GM12878 (cell line): Measurements from ENCODE around the gene TATDN2. TPM values are rescaled to one million over a fixed set of nuclear protein-coding genes. Genes with fewer than 3 reads are reported as not detected.

Source experiments
- ATAC-seq: fragments of 200-7000 bp; cut with Tn5 transposase; 3 replicates; pipeline ENCODE4 v1.9.1; 2020; ENCODE audit warnings: mild to moderate bottlenecking, moderate library complexity
- BruUV-seq: library from RNA; stranded (reverse); fragments of 400-500 nt; replicated peaks from 2 replicates; lab custom pipeline; 2021; lab: Mats Ljungman, UMichigan
- CTCF ChIA-PET: fragments of 300-600 bp; sonication (Branson Sonifier 250); formaldehyde crosslinking; extraction: SDS; loops from one replicate; lab custom pipeline; 2021; ENCODE audit warnings: inconsistent platforms; lab: Yijun Ruan, JAX
- POLR2A ChIA-PET: fragments of 350-600 bp; formaldehyde crosslinking; extraction: SDS; loops from one replicate; lab custom pipeline; 2021; ENCODE audit warnings: inconsistent platforms; lab: Charles Lee
- RAD21 ChIA-PET: fragments of 300-600 bp; sonication (Branson Sonifier 250); formaldehyde crosslinking; loops from one replicate; lab custom pipeline; 2023; ENCODE audit warnings: antibody characterized with exemption; ENCODE audit not compliant: unreplicated experiment; lab: Charles Lee
- SMC1A ChIA-PET: fragments of 300-600 bp; sonication (Branson Sonifier 250); formaldehyde crosslinking; loops from one replicate; lab custom pipeline; 2023; ENCODE audit not compliant: unreplicated experiment, uncharacterized antibody; lab: Charles Lee
- DNase-seq: peaks from one replicate; pipeline ENCODE4 v3.0.0-alpha.2; 2011; ENCODE audit warnings: low read depth, low spot score
- FAIRE-seq: peaks from 3 replicates; lab custom pipeline; 2011; peaks lifted over from hg19 to GRCh38; lab: Jason Lieb, UNC
- H2AFZ ChIP-seq: 2 replicates; pipeline ENCODE4 v1.6.0; 2011; ENCODE audit warnings: low read depth, low read length, control low read depth; ENCODE audit not compliant: control insufficient read depth
- H3K27ac ChIP-seq: 2 replicates; pipeline ENCODE4 v1.5.1; 2011; ENCODE audit warnings: control low read depth; ENCODE audit not compliant: control insufficient read depth, insufficient read depth
- H3K27me3 ChIP-seq, 2 experiments: replicated peaks in 1 of 2; 2 replicates each; pipeline versions ENCODE4 v1.6.0 to v1.6.1; 2011; ENCODE audit warnings: low read length in 1 of 2; ENCODE audit not compliant: control insufficient read depth in 2 of 2, insufficient read depth in 2 of 2
- H3K36me3 ChIP-seq, 2 experiments: 2 replicates each; pipeline ENCODE4 v1.5.1; 2011; ENCODE audit warnings: low read length in 1 of 2; ENCODE audit not compliant: control insufficient read depth in 2 of 2, insufficient read depth in 2 of 2
- H3K4me1 ChIP-seq: 2 replicates; pipeline ENCODE4 v1.6.1; 2011; ENCODE audit warnings: mild to moderate bottlenecking, low read length, moderate library complexity, mixed read lengths; ENCODE audit not compliant: control insufficient read depth, insufficient read depth
- H3K4me2 ChIP-seq: 2 replicates; pipeline ENCODE4 v1.6.0; 2011; ENCODE audit warnings: control low read depth; ENCODE audit not compliant: control insufficient read depth, insufficient read depth
- H3K4me3 ChIP-seq: fragments of 200-600 bp; sonication (generic); 2 replicates; pipeline ENCODE4 v1.5.1; 2016
- H3K79me2 ChIP-seq: 2 replicates; pipeline ENCODE4 v1.6.0; 2011; ENCODE audit warnings: low read length; ENCODE audit not compliant: control insufficient read depth, insufficient read depth
- H3K9ac ChIP-seq: 2 replicates; pipeline ENCODE4 v1.8.0; 2011; ENCODE audit warnings: low read length, control low read depth, mixed read lengths; ENCODE audit not compliant: control insufficient read depth, insufficient read depth
- H3K9me3 ChIP-seq: replicated peaks from 3 replicates; pipeline ENCODE4 v1.5.1; 2011; ENCODE audit warnings: mild to moderate bottlenecking, low read length; ENCODE audit not compliant: control insufficient read depth, insufficient read depth
- H4K20me1 ChIP-seq: 2 replicates; pipeline ENCODE4 v1.6.0; 2011; ENCODE audit not compliant: control insufficient read depth, insufficient read depth
- FOS ChIP-seq: IDR thresholded peaks from 3 replicates; pipeline ENCODE4 v1.6.1; 2011; ENCODE audit warnings: borderline replicate concordance; ENCODE audit not compliant: insufficient read length; ENCODE audit errors: extremely low read depth
- MTA3 ChIP-seq: IDR thresholded peaks from 2 replicates; pipeline ENCODE4 v1.6.1; 2012; ENCODE audit warnings: low read length, inconsistent platforms, borderline replicate concordance
- POLR2A ChIP-seq: IDR thresholded peaks from 2 replicates; pipeline ENCODE4 v1.6.1; 2011; ENCODE audit warnings: low read depth, mild to moderate bottlenecking, low read length
- SRF ChIP-seq, 2 experiments: IDR thresholded peaks; 2 replicates each; pipeline ENCODE4 v1.6.1; 2011; ENCODE audit warnings: low read depth in 2 of 2, low read length in 2 of 2, mild to moderate bottlenecking in 1 of 2, moderate library complexity in 1 of 2
- ZZZ3 ChIP-seq: IDR thresholded peaks from 2 replicates; pipeline ENCODE4 v1.6.1; 2011; ENCODE audit warnings: low read depth; ENCODE audit not compliant: control insufficient read depth, insufficient read length
- WGBS: methylation state at CpG from one replicate; pipeline ENCODE4 v1.1.6; 2016; ENCODE audit warnings: low lambda C conversion rate; ENCODE audit not compliant: insufficient replicate concordance, insufficient coverage; ENCODE audit errors: missing lambda C conversion rate; 5-methylcytosine and 5-hydroxymethylcytosine counted together
- in situ Hi-C: fragments of 300-500 bp; cut with MboI; formaldehyde crosslinking; loops from 9 replicates; pipeline ENCODE4 v1.14.3; 2018; ENCODE audit warnings: mixed read lengths
- intact Hi-C: fragments of 100-400 bp; cut with micrococcal nuclease; formaldehyde crosslinking; loops from one replicate; pipeline ENCODE4 v1.14.2; 2022; ENCODE audit not compliant: unreplicated experiment
- polyA plus RNA-seq, 11 experiments: library from polyadenylated mRNA; depleted of rRNA in 4 of 11; unstranded in 6 of 11; stranded (reverse) in 5 of 11; fragments of >200 nt; fragmentation: Nextera tagmentation in 4 of 11; fragmentation: Illumina TruSeq in 1 of 11; extraction: Ambion mirVana in 4 of 11; extraction: Trizol in 1 of 11; gene quantifications; 1 replicate in 1 of 11; 2 replicates in 10 of 11; pipeline versions ENCODE4 v1.2.1 to v1.2.3, GENCODE V29; 2011 to 2016; ENCODE audit warnings: inconsistent platforms in 2 of 11, missing spikeins in 2 of 11, low read depth in 1 of 11
- total RNA-seq, 4 experiments: library from RNA; depleted of rRNA in 3 of 4; stranded (reverse); fragments of >200 nt in 3 of 4; fragmentation: Illumina TruSeq in 1 of 4; extraction: Trizol in 1 of 4; gene quantifications; 2 replicates each; pipeline versions ENCODE4 v1.2.1 to v1.2.3, GENCODE V29; 2013 to 2021
- TF ChIP-seq, protein P1 (sequence below), 3 experiments: IDR thresholded peaks in 2 of 3; conservative IDR thresholded peaks in 1 of 3; 2 replicates each; pipeline ENCODE4 v1.5.1; 2011; ENCODE audit warnings: low read depth in 3 of 3, low read length in 3 of 3, mild to moderate bottlenecking in 3 of 3, control low read depth in 2 of 3, moderate library complexity in 2 of 3, inconsistent platforms in 1 of 3, mixed read lengths in 1 of 3; ENCODE audit not compliant: control insufficient read depth in 2 of 3, insufficient read depth in 1 of 3; ENCODE audit errors: extremely low read depth in 1 of 3
- TF ChIP-seq, protein P2 (sequence below): IDR thresholded peaks from 2 replicates; pipeline ENCODE4 v1.6.1; 2011; ENCODE audit warnings: low read depth, mild to moderate bottlenecking, low read length, moderate library complexity, borderline replicate concordance; ENCODE audit errors: extremely low read depth
- TF ChIP-seq, protein P3 (sequence below): IDR thresholded peaks from 2 replicates; pipeline ENCODE4 v1.6.1; 2012; ENCODE audit warnings: low read length, inconsistent platforms
- TF ChIP-seq, protein P4 (sequence below): fragments of 450-650 bp; IDR thresholded peaks from 2 replicates; pipeline ENCODE4 v1.6.1; 2017; ENCODE audit warnings: antibody characterized with exemption, mild to moderate bottlenecking, moderate library complexity

The TATDN2 gene
- total and polyA plus RNA-seq, 10 of the 15 experiments (the other 5 are each of a cell fraction or from before 2014, with no cell fraction given), result 4.2 to 36.5 (median 15.8) TPM

DNA sequence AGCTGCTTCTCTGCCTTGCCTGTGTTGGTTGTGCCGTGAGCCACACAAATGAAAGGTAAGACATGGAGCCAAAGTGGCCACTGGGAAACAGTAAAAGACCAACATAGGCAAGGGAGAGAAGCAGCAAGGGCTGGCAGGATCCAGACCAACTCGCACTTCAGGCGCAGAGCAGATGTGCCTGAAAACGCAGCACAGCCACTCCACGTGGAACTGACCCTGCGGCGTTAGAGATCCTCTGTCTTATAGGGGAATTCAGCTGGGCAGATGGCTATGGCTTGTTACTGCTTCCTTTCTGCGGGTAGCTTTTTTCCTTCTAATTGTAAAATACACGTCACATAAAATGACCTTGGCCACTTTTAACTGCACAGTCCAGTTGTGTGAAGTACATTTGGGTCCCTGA lies 54.8 kb downstream of the TATDN2 start:
- CTCF ChIA-PET, result no interaction called here
- H3K27ac ChIP-seq, result no peak overlapping the region
- no peak overlapping the region for H2AFZ ChIP-seq
- no peak for TF ChIP-seq ZZZ3
- TF ChIP-seq POLR2A, result no peak; the same call in 1 of the 2 replicates
- TF ChIP-seq SRF (IDR thresholded peaks at IDR 0.05; ENCODE audit: low read depth in 2 of 2, low read length in 2 of 2), result no peak
- TF ChIP-seq, protein P1, sequence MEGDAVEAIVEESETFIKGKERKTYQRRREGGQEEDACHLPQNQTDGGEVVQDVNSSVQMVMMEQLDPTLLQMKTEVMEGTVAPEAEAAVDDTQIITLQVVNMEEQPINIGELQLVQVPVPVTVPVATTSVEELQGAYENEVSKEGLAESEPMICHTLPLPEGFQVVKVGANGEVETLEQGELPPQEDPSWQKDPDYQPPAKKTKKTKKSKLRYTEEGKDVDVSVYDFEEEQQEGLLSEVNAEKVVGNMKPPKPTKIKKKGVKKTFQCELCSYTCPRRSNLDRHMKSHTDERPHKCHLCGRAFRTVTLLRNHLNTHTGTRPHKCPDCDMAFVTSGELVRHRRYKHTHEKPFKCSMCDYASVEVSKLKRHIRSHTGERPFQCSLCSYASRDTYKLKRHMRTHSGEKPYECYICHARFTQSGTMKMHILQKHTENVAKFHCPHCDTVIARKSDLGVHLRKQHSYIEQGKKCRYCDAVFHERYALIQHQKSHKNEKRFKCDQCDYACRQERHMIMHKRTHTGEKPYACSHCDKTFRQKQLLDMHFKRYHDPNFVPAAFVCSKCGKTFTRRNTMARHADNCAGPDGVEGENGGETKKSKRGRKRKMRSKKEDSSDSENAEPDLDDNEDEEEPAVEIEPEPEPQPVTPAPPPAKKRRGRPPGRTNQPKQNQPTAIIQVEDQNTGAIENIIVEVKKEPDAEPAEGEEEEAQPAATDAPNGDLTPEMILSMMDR (IDR thresholded peaks at IDR 0.05 in 2 of 3, conservative IDR thresholded peaks at IDR 0.05 in 1 of 3; ENCODE audit: control insufficient read depth in 2 of 3, extremely low read depth in 1 of 3, insufficient read depth in 1 of 3, low read depth in 3 of 3, low read length in 3 of 3), result no peak
- TF ChIP-seq, protein P2, sequence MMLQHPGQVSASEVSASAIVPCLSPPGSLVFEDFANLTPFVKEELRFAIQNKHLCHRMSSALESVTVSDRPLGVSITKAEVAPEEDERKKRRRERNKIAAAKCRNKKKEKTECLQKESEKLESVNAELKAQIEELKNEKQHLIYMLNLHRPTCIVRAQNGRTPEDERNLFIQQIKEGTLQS, result no peak
- TF ChIP-seq, protein P3, sequence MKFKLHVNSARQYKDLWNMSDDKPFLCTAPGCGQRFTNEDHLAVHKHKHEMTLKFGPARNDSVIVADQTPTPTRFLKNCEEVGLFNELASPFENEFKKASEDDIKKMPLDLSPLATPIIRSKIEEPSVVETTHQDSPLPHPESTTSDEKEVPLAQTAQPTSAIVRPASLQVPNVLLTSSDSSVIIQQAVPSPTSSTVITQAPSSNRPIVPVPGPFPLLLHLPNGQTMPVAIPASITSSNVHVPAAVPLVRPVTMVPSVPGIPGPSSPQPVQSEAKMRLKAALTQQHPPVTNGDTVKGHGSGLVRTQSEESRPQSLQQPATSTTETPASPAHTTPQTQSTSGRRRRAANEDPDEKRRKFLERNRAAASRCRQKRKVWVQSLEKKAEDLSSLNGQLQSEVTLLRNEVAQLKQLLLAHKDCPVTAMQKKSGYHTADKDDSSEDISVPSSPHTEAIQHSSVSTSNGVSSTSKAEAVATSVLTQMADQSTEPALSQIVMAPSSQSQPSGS, result no peak
- TF ChIP-seq, protein P4, sequence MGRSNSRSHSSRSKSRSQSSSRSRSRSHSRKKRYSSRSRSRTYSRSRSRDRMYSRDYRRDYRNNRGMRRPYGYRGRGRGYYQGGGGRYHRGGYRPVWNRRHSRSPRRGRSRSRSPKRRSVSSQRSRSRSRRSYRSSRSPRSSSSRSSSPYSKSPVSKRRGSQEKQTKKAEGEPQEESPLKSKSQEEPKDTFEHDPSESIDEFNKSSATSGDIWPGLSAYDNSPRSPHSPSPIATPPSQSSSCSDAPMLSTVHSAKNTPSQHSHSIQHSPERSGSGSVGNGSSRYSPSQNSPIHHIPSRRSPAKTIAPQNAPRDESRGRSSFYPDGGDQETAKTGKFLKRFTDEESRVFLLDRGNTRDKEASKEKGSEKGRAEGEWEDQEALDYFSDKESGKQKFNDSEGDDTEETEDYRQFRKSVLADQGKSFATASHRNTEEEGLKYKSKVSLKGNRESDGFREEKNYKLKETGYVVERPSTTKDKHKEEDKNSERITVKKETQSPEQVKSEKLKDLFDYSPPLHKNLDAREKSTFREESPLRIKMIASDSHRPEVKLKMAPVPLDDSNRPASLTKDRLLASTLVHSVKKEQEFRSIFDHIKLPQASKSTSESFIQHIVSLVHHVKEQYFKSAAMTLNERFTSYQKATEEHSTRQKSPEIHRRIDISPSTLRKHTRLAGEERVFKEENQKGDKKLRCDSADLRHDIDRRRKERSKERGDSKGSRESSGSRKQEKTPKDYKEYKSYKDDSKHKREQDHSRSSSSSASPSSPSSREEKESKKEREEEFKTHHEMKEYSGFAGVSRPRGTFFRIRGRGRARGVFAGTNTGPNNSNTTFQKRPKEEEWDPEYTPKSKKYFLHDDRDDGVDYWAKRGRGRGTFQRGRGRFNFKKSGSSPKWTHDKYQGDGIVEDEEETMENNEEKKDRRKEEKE, result no peak
- TF ChIP-seq MTA3, result no peak
- TF ChIP-seq FOS, result no peak
- intact Hi-C loops, result no loop called here
- H3K9me3 ChIP-seq, result no peaks in the 10 kb centered on the region; the same call in 1 of the 3 replicates
- 96% methylated on average over 9 of the region's 9 CpGs for WGBS
- H3K4me1 ChIP-seq, result peaks cover 9% of the 10 kb centered on the region
- SMC1A ChIA-PET, result interaction anchor here (1.6 kb wide), 1 partner anchor 9 kb away, joined by 6 read pairs; no protein-coding TSS in a partner anchor
- 0 out of 2 replicates have a peak, but pooled peaks cover 1% of the 10 kb centered on the region for H3K79me2 ChIP-seq
- H3K4me3 ChIP-seq, result no peak overlapping the region
- no peak for DNase-seq
- POLR2A ChIA-PET, result no interaction called here
- BruUV-seq, result no TSS peak
- FAIRE-seq, result no peak
- H4K20me1 ChIP-seq, result no peaks in the 10 kb centered on the region
- peaks cover 22 to 46% of the 10 kb centered on the region in 2 experiments for H3K36me3 ChIP-seq
- RAD21 ChIA-PET, result interaction anchor here (0.6 kb wide), 1 partner anchor 137 kb away, joined by 3 read pairs; no protein-coding TSS in a partner anchor
- no peak overlapping the region for H3K9ac ChIP-seq
- no peak overlapping the region for H3K4me2 ChIP-seq
- ATAC-seq, result no peak
- in situ Hi-C loops, result no loop called here
- no peaks in the 10 kb centered on the region for H3K27me3 ChIP-seq
